Stimulated activated CD8-positive, alpha-beta memory T cell treated with anti-CD3 and anti-CD28 coated beads, Interleukin-12 subunit alpha, Interleukin-12 subunit beta, amount 100 ng/mL, for 1 hour (primary cell): ENCODE measurements around the gene INPP5D.

Source experiments
- DNase-seq: peaks from one replicate; pipeline ENCODE4 v3.0.0-alpha.2; 2020; ENCODE audit warnings: low read depth

The INPP5D gene

GRCh38 chr2:233075966-233076339 lies 15.8 kb downstream of the INPP5D start:
- no peak for DNase-seq

DNA sequence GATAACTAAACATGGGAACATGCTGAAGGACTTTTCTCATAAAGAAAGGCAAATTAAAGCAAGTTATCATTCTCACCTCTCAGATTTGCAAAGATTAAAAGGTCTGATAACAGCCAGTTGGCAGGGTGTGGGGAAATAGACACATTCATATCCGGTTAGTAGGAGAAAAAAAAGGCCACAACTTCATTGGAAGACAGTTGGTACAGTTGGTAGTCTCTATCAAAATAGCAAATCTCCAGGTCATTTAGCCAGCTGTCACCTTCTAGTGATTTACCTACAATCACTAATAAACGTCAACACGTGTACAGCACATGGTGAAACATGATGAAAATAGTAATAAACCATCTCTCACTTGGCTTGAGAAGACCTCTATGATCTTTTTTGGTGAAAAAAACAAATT lies 16.6 kb downstream of the INPP5D start:
- no peak for DNase-seq

DNA sequence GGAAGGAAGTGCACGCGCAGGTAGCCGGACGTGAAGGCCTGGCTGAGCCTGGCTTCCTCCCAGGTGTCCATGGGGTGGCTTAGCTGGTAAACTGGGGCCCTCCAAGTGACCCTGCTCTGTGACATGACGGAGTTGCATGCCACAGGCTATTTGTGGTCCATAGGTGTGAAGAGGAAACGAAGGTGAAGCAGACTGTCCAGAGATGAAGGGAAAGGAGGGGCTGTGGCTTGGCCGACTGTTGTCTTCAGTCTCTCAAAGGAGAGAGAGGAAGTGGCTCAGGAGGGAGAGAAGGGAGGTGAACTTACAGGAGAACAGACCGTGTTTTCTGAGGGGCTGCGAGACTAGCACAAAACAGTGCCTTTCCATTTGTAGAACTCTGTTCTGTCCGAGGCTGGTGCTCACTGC lies 19.3 kb downstream of the INPP5D start:
- DNase-seq = no peak

DNA sequence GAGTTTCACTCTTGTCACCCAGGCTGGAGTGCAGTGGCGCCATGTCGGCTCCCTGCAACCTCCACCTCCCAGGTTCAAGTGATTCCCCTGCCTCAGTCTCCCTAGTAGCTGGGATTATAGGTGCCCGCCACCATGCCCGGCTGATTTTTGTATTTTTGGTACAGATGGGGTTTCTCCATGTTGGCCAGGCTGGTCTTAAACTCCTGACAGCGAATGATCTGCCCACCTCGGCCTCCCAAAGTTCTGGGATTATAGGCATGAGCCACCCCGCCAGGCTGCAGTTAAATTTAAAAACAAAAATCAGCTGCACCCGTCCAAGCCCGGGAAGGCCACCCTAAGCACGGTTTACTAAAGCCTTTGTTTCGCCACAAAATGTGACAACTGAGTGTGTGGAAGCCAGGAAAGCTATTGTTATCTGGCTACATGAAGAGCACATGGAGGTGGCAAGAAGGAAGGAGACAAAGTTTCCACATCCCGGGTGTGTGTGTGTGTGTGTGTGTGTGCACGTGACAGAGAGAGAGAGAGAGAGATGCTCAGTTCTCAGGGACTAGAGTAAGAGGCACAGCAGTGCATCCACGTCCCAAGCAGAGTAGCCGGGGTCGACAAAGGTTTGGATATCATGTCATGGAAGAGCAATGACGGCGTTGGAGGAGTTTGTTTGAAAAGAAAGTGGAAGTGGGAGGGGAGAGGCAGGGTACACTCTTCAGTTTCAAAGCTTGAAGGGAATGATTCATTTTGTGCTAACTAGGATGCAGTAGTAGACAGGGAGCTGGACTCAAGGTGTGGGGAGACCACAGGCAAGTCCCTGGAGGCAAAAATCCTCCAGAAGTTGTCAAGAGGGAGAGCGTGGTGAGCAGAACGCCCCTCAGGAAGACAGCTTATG lies 20.1 kb downstream of the INPP5D start:
- DNase-seq = no peak

DNA sequence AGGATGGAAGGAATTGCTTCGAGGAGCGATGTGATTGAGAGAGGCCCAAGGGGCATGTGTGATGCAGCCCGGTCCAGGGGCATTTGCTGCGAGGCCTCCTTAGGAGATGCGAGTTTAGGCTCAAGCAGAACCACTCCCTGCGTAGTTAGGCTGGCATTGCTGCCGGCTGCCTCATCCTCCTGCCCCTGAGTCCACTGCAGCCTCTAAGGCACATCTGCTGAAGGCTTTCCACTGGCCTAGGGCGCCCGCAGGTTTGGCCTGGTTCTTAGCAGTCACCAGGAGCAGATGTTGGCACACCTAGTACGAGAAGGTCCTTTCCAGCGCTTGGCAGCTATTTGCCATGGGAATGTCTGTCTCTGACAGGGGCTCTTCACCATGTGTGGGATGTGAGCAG lies 20.7 kb downstream of the INPP5D start:
- DNase-seq = no peak

- no peak for DNase-seq
Observed at GRCh38 chr2:233081232-233081730, 21.1 kb downstream of the INPP5D start.

- DNase-seq = no peak
Observed at GRCh38 chr2:233081731-233082221, 21.6 kb downstream of the INPP5D start.

GRCh38 chr2:233082222-233082930 lies 22.2 kb downstream of the INPP5D start:
- DNase-seq = no peak

DNA sequence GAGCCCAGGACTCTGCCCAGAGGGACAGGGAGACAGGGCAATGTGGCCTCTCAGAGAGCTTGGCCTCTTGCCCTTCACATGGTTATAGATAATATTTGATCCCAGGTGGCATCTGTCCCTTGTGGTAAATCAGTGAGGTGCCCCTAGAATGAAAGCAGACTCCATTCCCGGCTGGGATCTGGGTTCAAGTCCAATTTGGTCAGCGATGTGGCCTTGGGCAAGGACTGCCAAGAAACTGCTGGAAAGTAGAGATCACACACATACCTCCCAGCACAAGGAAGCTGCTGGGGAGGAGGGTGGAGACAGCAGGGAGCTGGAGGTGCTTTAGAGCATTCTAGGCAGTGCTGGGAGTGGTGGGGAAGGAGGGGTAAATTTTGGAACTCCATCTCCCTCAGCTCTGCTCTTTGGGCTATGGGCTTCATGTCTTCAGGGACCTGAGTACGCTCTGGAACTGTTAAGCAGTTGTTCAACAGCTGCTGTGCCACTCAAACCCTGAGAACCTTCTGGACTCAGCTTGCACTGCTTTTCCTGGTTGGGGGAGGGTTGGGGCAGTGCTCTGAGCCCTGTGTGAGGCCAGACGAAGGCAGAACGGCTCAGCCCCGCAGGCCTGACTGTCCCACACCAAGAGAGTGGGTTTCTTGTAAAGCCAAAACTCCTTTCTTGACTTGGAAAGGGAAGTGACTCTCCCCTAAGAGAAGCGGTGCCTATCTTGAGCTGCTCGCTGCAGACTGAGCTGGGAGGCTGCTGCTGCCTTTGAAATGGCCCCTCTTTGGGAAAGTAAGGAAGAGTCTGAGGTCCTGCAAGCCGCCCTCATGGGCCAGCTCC lies 23.0 kb downstream of the INPP5D start:
- no peak for DNase-seq

DNA sequence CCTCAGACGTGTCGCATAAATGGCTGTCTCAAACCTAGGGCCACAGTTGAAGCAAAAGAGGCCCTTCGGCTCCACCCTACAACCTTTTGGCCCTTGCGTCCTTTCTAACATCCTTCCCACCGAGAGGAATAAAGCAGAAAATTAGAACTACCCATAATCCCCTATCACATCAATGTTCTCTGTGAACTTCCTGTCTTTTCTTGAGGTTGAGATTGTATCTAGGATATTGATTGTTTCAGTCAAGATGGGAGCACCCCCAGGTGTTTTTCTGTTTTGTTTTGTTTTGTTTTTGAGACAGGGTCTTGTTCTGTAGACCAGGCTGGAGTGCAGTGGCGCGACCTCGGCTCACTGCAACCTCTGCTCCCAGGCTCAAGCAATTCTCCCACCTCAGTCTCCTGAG lies 23.6 kb downstream of the INPP5D start:
- DNase-seq = no peak

- DNase-seq = no peak
Observed at GRCh38 chr2:233084488-233084887, 24.3 kb downstream of the INPP5D start.

DNA sequence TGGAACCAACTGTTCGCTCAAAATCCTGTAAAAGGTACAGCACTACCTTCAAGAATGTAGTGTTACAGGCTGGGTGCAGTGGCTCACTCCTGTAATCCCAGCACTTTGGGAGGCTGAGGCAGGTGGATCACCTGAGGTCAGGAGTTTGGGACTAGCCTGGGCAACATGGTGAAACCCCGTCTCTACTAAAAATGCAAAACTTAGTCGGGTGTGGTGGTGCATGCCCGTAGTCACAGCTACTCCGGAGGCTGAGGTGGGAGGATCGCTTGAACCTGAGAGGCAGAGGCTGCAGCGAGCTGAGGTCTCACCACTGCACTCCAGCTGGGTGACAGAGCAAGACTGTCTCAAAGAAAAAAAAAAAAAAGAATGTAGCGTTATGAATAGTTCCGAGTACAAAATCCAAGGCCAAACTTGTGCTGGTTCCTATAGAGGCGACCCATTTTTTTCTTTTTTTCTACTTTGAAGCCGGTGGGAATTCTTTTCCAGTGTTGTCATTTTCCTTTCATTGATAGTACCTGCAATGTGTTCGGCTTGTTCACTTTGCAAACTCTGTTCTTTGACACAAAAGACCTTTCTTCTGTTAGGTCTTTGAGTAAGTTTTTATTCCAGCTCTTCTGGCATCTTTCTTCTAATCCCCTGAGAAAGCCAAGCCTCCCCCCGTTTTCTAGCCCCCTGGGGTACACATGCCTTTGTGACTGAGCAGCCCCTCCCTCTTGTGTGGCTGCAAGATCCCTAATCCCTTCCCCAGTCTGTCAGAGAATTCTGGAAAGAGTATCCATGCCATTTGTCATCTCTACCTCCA lies 25.1 kb downstream of the INPP5D start:
- no peak for DNase-seq

GRCh38 chr2:233085839-233086150 lies 25.7 kb downstream of the INPP5D start:
- DNase-seq = no peak

GRCh38 chr2:233087713-233088112 lies 27.6 kb downstream of the INPP5D start:
- DNase-seq = no peak

DNA sequence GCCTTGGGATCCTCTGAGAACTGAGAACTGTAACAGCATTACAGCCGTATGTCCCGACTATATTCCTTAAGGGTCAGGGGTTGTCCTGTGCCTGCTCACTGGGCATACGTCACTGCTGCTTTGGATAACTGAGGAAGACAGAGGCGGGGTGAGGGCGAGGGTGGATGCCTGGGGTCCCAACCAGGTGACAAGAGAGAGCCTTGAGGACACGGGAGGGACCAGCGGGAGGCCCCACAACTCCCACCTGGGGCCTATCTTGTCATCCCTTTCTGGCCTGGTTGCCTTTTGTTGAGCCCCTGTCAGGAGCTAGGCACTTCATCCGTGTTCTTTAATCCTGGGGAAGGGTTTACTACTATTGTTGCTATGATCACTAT lies 28.8 kb downstream of the INPP5D start:
- no peak for DNase-seq

DNA sequence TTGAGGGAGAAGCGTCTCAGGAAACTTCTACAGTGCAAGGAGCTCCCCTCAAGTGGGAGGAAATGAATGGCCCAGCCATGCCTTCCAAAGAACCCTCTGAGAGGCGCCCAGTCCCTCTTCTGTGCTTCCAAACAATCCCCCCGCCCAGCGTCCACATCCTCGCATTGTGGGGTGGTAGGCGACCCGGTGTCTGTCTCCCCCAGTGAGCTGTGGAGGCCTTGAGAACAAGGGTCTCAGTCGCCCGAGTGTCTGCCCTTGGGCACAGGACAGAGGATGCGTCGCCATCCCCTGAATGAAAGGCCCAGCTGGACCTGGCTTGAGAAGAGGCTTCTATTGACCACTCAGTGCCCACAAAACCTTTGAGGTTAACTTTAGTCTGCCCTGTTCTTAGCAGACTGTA lies 29.7 kb downstream of the INPP5D start:
- DNase-seq = no peak

GRCh38 chr2:233090879-233091278 lies 30.7 kb downstream of the INPP5D start:
- DNase-seq = no peak

DNA sequence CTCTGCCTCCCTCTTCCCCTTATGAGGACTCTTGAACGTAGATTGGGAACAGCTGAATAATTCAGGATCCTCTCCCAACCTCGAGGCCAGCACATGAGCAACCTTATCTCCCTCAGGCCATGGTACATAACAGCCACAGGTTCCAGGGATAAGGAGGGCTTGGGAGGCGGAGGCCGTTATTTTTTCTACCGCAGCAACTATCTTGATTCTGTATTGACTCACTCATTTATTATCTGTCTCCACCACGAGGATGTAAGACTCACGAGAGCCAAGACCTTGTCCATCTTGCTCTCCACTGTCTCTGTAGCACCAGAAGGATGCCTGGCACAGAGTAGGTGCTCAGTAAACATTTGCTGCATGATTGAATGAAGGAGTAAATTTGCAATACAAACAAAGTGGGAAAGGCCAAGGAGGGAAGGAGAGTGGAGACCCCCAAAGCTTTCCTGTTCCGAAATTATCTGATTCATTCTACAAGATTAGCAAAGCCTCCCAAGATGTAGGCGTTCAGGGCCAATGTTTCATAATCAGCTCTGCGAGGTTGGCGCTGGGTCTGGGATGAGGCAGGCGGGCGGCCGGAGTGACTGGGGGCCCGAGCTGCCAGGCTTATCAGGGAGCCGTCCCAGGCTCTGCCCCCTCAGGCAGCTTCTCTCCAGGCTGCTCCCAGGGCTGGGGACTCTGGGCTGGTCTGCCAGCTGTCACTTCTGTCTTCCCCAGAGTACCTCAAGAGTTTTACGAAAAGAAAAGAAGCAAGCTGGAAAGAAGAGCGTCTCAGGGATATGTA lies 31.6 kb downstream of the INPP5D start:
- no peak for DNase-seq

- no peak for DNase-seq
Observed at GRCh38 chr2:233092432-233093165, 32.5 kb downstream of the INPP5D start.

- no peak for DNase-seq
Observed at GRCh38 chr2:233093166-233093448, 33.0 kb downstream of the INPP5D start.
